GM21619 (cell line): ENCODE results near the gene ENTPD6.
"Not testable (repeated sequence)": the region's sequence is repeated elsewhere in the genome, so short reads cannot be mapped to it uniquely, and the experiment has no call there.

Source experiments
- ATAC-seq: cut with Tn5 transposase; IDR thresholded peaks from one replicate; pipeline ENCODE4 v1.9.1; 2021; ENCODE audit not compliant: unreplicated experiment

ENTPD6 gene

GRCh38 chr20:25223179-25223661, 27.7 kb downstream of the ENTPD6 start:
- no peak for ATAC-seq

GRCh38 chr20:25223765-25224720, 28.5 kb downstream of the ENTPD6 start:
- ATAC-seq: no peak

GRCh38 chr20:25224941-25225340, 29.4 kb downstream of the ENTPD6 start:
- no peak for ATAC-seq

DNA sequence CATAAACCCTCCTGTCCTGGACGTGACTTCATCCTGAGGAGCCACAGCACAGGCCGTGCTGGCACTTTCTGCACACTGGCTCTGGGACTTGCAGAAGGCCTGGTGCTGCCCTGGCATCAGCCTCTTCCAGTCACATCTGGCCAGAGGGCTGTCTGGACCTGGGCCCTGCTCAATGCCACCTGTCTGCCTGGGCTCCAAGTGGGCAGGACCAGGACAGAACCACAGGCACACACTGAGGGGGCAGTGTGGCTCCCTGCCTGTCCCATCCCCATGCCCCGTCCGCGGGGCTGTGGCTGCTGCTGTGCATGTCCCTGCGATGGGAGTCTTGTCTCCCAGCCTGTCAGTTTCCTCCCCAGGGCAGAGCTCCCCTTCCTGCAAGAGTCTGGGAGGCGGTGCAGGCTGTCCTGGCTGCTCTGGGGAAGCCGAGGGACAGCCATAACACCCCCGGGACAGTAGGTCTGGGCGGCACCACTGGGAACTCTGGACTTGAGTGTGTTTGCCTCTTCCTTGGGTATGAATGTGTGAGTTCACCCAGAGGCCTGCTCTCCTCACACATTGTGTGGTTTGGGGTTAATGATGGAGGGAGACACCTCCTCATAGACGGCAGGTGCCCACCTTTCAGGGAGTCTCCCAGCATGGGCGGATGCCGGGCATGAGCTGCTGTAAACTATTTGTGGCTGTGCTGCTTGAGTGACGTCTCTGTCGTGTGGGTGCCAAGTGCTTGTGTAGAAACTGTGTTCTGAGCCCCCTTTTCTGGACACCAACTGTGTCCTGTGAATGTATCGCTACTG, 30.3 kb downstream of the ENTPD6 start:
- ATAC-seq: no peak

- no peak for ATAC-seq
Measured at GRCh38 chr20:25226433-25227316, 31.2 kb downstream of the ENTPD6 start.

DNA sequence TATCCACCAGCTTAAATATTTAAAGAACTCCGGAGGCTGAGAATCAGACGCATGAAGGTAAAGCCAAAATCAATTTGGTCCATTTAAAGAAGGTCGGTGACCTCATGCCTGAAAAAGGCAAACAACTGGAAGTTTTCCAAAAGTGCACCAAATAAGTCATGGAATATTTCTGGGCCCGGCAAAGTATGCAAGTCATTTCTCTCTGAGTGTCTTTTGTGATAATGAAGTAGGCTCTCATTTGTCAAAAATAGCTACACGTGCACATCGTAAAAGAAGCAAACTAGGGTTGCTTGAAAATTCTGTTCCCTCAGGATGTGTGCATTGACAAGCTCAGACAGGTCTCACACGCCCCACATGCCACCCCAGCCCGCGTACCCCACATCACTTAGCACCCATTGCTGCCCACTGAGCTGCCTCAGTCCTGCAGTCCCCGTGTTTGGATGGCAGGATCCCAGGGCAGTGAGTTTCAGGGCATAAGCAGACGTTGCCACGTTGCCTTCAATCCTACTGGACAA, 31.9 kb downstream of the ENTPD6 start:
- ATAC-seq: no peak

DNA sequence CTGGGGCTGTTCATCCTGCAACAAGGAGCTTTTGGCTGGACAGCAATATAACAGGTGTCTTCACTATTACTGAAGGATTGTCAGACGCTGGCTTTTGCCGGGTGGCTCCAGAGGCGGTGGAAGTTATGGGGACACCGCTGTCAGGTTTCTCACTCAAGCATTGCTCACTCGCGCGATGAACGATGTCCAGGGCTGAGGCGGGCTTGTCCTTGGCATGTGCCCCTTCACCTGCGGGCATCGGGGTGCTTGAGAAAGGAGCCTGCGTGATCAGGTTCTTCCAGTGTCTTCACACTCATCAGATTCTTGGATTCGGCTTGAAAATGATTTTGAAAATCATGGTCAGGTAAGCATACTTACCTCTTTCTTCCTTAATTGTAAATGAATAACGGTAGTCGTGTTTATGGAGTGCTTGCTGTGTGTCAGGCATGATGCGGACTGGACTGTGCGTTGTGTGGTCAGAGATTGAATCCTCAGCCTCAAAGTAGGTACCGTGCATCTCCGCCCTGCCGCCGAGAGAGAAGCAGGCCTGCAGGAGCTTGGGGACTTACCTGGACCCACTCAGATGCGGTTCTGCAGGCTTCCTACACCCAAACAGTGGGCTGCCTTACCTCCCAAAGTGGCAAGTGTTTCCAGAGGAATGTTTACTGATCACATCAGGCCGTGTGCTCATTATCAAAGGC, 34.1 kb downstream of the ENTPD6 start:
- no peak for ATAC-seq

- ATAC-seq: peak; percentile 89
Measured at GRCh38 chr20:25230166-25230831, 34.8 kb downstream of the ENTPD6 start.

GRCh38 chr20:25233016-25233772, 37.7 kb downstream of the ENTPD6 start:
- no peak for ATAC-seq

DNA sequence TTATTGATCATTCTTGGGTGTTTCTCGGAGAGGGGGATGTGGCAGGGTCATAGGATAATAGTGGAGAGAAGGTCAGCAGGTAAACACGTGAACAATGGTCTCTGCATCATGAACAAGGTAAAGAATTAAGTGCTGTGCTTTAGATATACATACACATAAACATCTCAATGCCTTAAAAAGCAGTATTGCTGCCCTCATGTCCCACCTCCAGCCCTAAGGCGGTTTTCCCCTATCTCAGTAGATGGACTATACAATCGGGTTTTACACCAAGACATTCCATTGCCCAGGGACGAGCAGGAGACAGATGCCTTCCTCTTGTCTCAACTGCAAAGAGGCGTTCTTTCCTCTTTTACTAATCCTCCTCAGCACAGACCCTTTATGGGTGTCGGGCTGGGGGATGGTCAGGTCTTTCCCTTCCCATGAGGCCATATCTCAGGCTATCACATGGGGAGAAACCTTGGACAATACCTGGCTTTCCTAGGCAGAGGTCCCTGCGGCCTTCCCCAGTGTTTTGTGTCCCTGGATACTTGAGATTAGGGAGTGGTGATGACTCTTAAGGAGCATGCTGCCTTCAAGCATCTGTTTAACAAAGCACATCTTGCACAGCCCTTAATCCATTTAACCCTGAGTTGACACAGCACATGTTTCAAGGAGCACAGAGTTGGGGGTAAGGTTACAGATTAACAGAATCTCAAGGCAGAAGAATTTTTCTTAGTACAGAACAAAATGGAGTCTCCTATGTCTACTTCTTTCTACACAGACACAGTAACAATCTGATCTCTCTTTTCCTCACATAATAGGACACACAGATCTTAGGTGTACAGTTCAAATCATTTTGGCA, 38.7 kb downstream of the ENTPD6 start:
- ATAC-seq: not testable (repeated sequence)

GRCh38 chr20:25236450-25237304, 41.2 kb downstream of the ENTPD6 start:
- no peak for ATAC-seq

GRCh38 chr20:25237610-25238318, 42.3 kb downstream of the ENTPD6 start:
- peak; percentile 60 for ATAC-seq

- no peak for ATAC-seq
Measured at GRCh38 chr20:25238319-25239037, 43.0 kb downstream of the ENTPD6 start.

- ATAC-seq: no peak
Measured at GRCh38 chr20:25239387-25240370, 44.2 kb downstream of the ENTPD6 start.
